Motor neuron (in vitro differentiated cells): ENCODE results near the gene GRIA4. TPM values are rescaled to one million over a fixed set of nuclear protein-coding genes. Genes with fewer than 3 reads are reported as not detected.

Experiments used
- ATAC-seq, 8 experiments: fragments of 200-7000 bp; cut with Tn5 transposase; replicated peaks in 6 of 8; 2 replicates each; pipeline ENCODE4 v1.8.0; 2021; ENCODE audit warnings: mild to moderate bottlenecking in 8 of 8, moderate library complexity in 8 of 8
- H3K27ac ChIP-seq, 2 donors: fragments of 250-450 bp; sonication (Bioruptor Pico); 2 replicates each; pipeline ENCODE4 v1.9.0; 2021; ENCODE audit warnings: antibody characterized with exemption in 2 of 2, mild to moderate bottlenecking in 2 of 2, moderate library complexity in 1 of 2
- H3K4me1 ChIP-seq, 2 donors: fragments of 250-450 bp; sonication (Bioruptor Pico); replicated peaks in 1 of 2; 2 replicates each; pipeline ENCODE4 v1.6.1; 2021; ENCODE audit warnings: antibody characterized with exemption in 2 of 2, mild to moderate bottlenecking in 2 of 2, moderate library complexity in 1 of 2
- H3K4me3 ChIP-seq, 5 donors: fragments of 250-450 bp; sonication (Bioruptor Pico); 2 replicates each; pipeline ENCODE4 v1.9.0; 2021; ENCODE audit warnings: antibody characterized with exemption in 5 of 5, mild to moderate bottlenecking in 5 of 5, moderate library complexity in 4 of 5
- WGBS, 10 experiments: fragments of 450-650 bp; shearing (Covaris generic); methylation state at CpG; one replicate each; pipeline ENCODE4 v1.0.0; 2022; 5-methylcytosine and 5-hydroxymethylcytosine counted together
- in situ Hi-C, 9 experiments: fragments of 400-800 bp; cut with MboI; loops; one replicate each; pipeline ENCODE4 v1.15.0; 2021; ENCODE audit warnings: low sequenced_read_pairs in 9 of 9, low pct_unique_long_range_greater_than_20kb in 2 of 9; ENCODE audit not compliant: unreplicated experiment in 9 of 9
- total RNA-seq, 8 experiments: library from RNA; unstranded; fragments of 300-600 nt; gene quantifications; 2 replicates each; pipeline versions ENCODE4 v1.2.3 to v1.2.4, GENCODE V29; 2022

The GRIA4 gene
- total RNA-seq, 8 experiments from 2014 or later, result 3.0 to 60.4 (median 46.2) TPM

GRCh38 chr11:105611572-105612441 is 1.9 kb downstream of the GRIA4 start:
- ATAC-seq, result peak in 4 of 8 experiments; percentile 11 to 35 (median 12)
- WGBS, 10 experiments, result 0 to 29% (median 3%) methylated on average over 3 to 12 of the region's 12 CpGs; no CpG with 5 or more reads in 1 of the 10 experiments
- peak overlapping the region; percentile 50 to 60 for H3K27ac ChIP-seq

GRCh38 chr11:105612771-105613170 is 2.9 kb downstream of the GRIA4 start:
- Histone ChIP-seq H3K27ac (peak overlapping the region in 1 of 2 donors; percentile 60), H3K4me1 (peaks cover 4 to 7% of the 10 kb centered on the region in 2 donors), H3K4me3 (peak overlapping the region; percentile 47 to 81 (median 61))
- in situ Hi-C loops, result no loop called here
- WGBS, 10 experiments, result 0 to 72% (median 13%) methylated on average over 2 to 4 of the region's 4 CpGs; no CpG with 5 or more reads in 3 of the 10 experiments
- peak in 4 of 8 experiments; percentile 3 to 18 (median 13) for ATAC-seq

More at GRCh38 chr11:105611572-105612441, 1.9 kb downstream of the GRIA4 start:
- in situ Hi-C loops, result no loop called here
- Histone ChIP-seq H3K4me3 (peak overlapping the region; percentile 47 to 81 (median 61)), H3K4me1 (peaks cover 4 to 7% of the 10 kb centered on the region in 2 donors)

GRCh38 chr11:105613183-105613582 is 3.3 kb downstream of the GRIA4 start:
- ATAC-seq, result peak in 4 of 8 experiments; percentile 0 to 6 (median 4)
- in situ Hi-C loops, result no loop called here
- Histone ChIP-seq H3K4me1 (peaks cover 4 to 7% of the 10 kb centered on the region in 2 donors), H3K4me3 (peak overlapping the region; percentile 47 to 81 (median 61)), H3K27ac (peak overlapping the region in 1 of 2 donors; percentile 60)

- Histone ChIP-seq H3K4me1 (peaks cover 0 to 7% of the 10 kb centered on the region in 2 donors), H3K4me3 (no peak overlapping the region), H3K27ac (no peak overlapping the region)
- 36 to 96% (median 83%) methylated on average over 2 of the region's 2 CpGs; no CpG with 5 or more reads in 1 of the 10 experiments for WGBS, 10 experiments
- ATAC-seq, result no peak
- in situ Hi-C loops, result no loop called here
These were observed 8.6 kb downstream of the GRIA4 start for GRCh38 chr11:105618343-105618955.

GRCh38 chr11:105619556-105619955 is 9.7 kb downstream of the GRIA4 start:
- peaks cover 0 to 4% of the 10 kb centered on the region in 2 donors for H3K4me1 ChIP-seq
- no peak overlapping the region for H3K27ac ChIP-seq
- no peak for ATAC-seq
- in situ Hi-C loops, result no loop called here
- no peak overlapping the region for H3K4me3 ChIP-seq

GRCh38 chr11:105622016-105622415 is 12.1 kb downstream of the GRIA4 start:
- in situ Hi-C loops, result no loop called here
- H3K4me3 ChIP-seq, result no peak overlapping the region
- ATAC-seq, result peak in 1 of 8 experiments; percentile 44
- H3K4me1 ChIP-seq, result no peaks in the 10 kb centered on the region
- H3K27ac ChIP-seq, result no peak overlapping the region
- 0 to 92% (median 74%) methylated on average over 1 to 2 of the region's 2 CpGs for WGBS, 10 experiments

GRCh38 chr11:105632316-105632715 is 22.4 kb downstream of the GRIA4 start:
- H3K4me3 ChIP-seq, result no peak overlapping the region
- H3K4me1 ChIP-seq, result no peaks in the 10 kb centered on the region
- in situ Hi-C loops, result no loop called here
- ATAC-seq, result no peak
- no peak overlapping the region for H3K27ac ChIP-seq

GRCh38 chr11:105635466-105635865 is 25.6 kb downstream of the GRIA4 start:
- in situ Hi-C loops, result no loop called here
- Histone ChIP-seq H3K4me1 (no peaks in the 10 kb centered on the region), H3K4me3 (no peak overlapping the region), H3K27ac (no peak overlapping the region)
- no peak for ATAC-seq
- WGBS, 10 experiments, result 41 to 100% (median 78%) methylated on average over 1 to 4 of the region's 4 CpGs; no CpG with 5 or more reads in 2 of the 10 experiments

- Histone ChIP-seq H3K4me3 (no peak overlapping the region), H3K4me1 (no peaks in the 10 kb centered on the region), H3K27ac (no peak overlapping the region)
- no peak for ATAC-seq
- WGBS, 10 experiments, result 0 to 94% (median 20%) methylated on average over 1 to 2 of the region's 2 CpGs; no CpG with 5 or more reads in 3 of the 10 experiments
- in situ Hi-C loops, result no loop called here
These were observed 26.6 kb downstream of the GRIA4 start for GRCh38 chr11:105636496-105636895.

- in situ Hi-C loops, result no loop called here
- WGBS, 10 experiments, result 0 to 100% (median 96%) methylated on average over 1 of the region's 1 CpG
- H3K4me1 ChIP-seq, result no peaks in the 10 kb centered on the region
- H3K4me3 ChIP-seq, result no peak overlapping the region
- no peak for ATAC-seq
- no peak overlapping the region for H3K27ac ChIP-seq
These were observed 29.7 kb downstream of the GRIA4 start for GRCh38 chr11:105639527-105639926.

GRCh38 chr11:105641433-105641832 is 31.6 kb downstream of the GRIA4 start:
- H3K4me1 ChIP-seq, result no peaks in the 10 kb centered on the region
- H3K4me3 ChIP-seq, result no peak overlapping the region
- no peak overlapping the region for H3K27ac ChIP-seq
- in situ Hi-C loops, result no loop called here
- peak in 2 of 8 experiments; percentile 10 to 31 for ATAC-seq

- no peak overlapping the region for H3K4me3 ChIP-seq
- no peak overlapping the region for H3K27ac ChIP-seq
- no peak for ATAC-seq
- H3K4me1 ChIP-seq, result no peaks in the 10 kb centered on the region
- in situ Hi-C loops, result no loop called here
These were observed 33.0 kb downstream of the GRIA4 start for GRCh38 chr11:105642870-105643269.

- WGBS, 10 experiments, result 0 to 89% (median 36%) methylated on average over 1 to 7 of the region's 7 CpGs
- peak in 3 of 8 experiments; percentile 83 to 93 (median 86) for ATAC-seq
- Histone ChIP-seq H3K4me3 (no peak overlapping the region), H3K4me1 (no peaks in the 10 kb centered on the region), H3K27ac (no peak overlapping the region)
- in situ Hi-C loops, result no loop called here
These were observed 35.1 kb downstream of the GRIA4 start for GRCh38 chr11:105644839-105645573.
